IMR-90 (cell line): ENCODE data around the gene ZCCHC14. TPM values are rescaled to one million over a fixed set of nuclear protein-coding genes. Genes with fewer than 3 reads are reported as not detected.
A peak's percentile ranks its signal among the peaks of the same experiment; 100 is the strongest.
"Not testable (repeated sequence)": the region's sequence is repeated elsewhere in the genome, so short reads cannot be mapped to it uniquely, and the experiment has no call there.

Source experiments
- ATAC-seq: fragments of 200-7000 bp; cut with Tn5 transposase; 2 replicates; pipeline ENCODE4 v1.9.1; 2020; ENCODE audit warnings: low read depth, mild to moderate bottlenecking, moderate library complexity
- BruUV-seq: library from RNA; stranded (reverse); fragments of 400-500 nt; replicated peaks from 2 replicates; lab custom pipeline; 2021; lab: Mats Ljungman, UMichigan
- CTCF ChIA-PET: fragments of 300-600 bp; formaldehyde crosslinking; extraction: SDS; loops from one replicate; lab custom pipeline; 2021; ENCODE audit warnings: antibody characterized with exemption; lab: Yijun Ruan, JAX
- POLR2A ChIA-PET: fragments of 300-600 bp; sonication (Branson Sonifier 250); formaldehyde crosslinking; loops from one replicate; lab custom pipeline; 2022; ENCODE audit warnings: antibody characterized with exemption; ENCODE audit not compliant: unreplicated experiment; lab: Charles Lee
- DNase-seq: peaks from one replicate; pipeline ENCODE4 v3.0.0; 2013
- H2AFZ ChIP-seq: replicated peaks from 2 replicates; pipeline ENCODE3; 2013; ENCODE audit warnings: low read length, mild to moderate bottlenecking; ENCODE audit not compliant: poor library complexity
- H2AK5ac ChIP-seq: 2 replicates; pipeline ENCODE4 v1.6.1; 2013; ENCODE audit warnings: low read depth, low read length, inconsistent platforms
- H2AK9ac ChIP-seq: replicated peaks from 2 replicates; pipeline ENCODE3; 2013; ENCODE audit warnings: mild to moderate bottlenecking, low read depth, low read length, moderate library complexity; ENCODE audit not compliant: poor library complexity
- H2BK120ac ChIP-seq: 2 replicates; pipeline ENCODE4 v1.6.1; 2013; ENCODE audit warnings: low read depth, low read length, inconsistent platforms
- H2BK15ac ChIP-seq: 3 replicates; pipeline ENCODE4 v1.6.1; 2013; ENCODE audit warnings: low read depth, low read length, inconsistent platforms
- H2BK20ac ChIP-seq: 2 replicates; pipeline ENCODE4 v1.6.1; 2013; ENCODE audit warnings: low read depth, mild to moderate bottlenecking, inconsistent platforms, low read length, moderate library complexity
- H2BK5ac ChIP-seq: 2 replicates; pipeline ENCODE4 v1.6.1; 2013; ENCODE audit warnings: mild to moderate bottlenecking, low read depth, low read length, inconsistent platforms; ENCODE audit not compliant: poor library complexity, severe bottlenecking
- H3K14ac ChIP-seq: replicated peaks from 2 replicates; pipeline ENCODE4 v1.6.1; 2013; ENCODE audit warnings: low read depth, low read length, inconsistent platforms
- H3K18ac ChIP-seq: 2 replicates; pipeline ENCODE4 v1.6.1; 2013; ENCODE audit warnings: low read depth, low read length, control low read depth
- H3K23ac ChIP-seq: 2 replicates; pipeline ENCODE4 v1.6.1; 2013; ENCODE audit warnings: low read depth, low read length, inconsistent platforms
- H3K27ac ChIP-seq: 2 replicates; pipeline ENCODE4 v1.5.1; 2013; ENCODE audit warnings: mild to moderate bottlenecking, control low read depth, low read length; ENCODE audit not compliant: insufficient read depth
- H3K27me3 ChIP-seq: 2 replicates; pipeline ENCODE4 v1.6.1; 2013; ENCODE audit warnings: low read length; ENCODE audit not compliant: control insufficient read depth, insufficient read depth
- H3K36me3 ChIP-seq: 2 replicates; pipeline ENCODE4 v1.6.1; 2013; ENCODE audit warnings: low read length, mixed read lengths; ENCODE audit not compliant: control insufficient read depth, insufficient read depth
- H3K4ac ChIP-seq: 2 replicates; pipeline ENCODE4 v1.6.1; 2013; ENCODE audit warnings: low read depth, low read length, inconsistent platforms
- H3K4me1 ChIP-seq: 2 replicates; pipeline ENCODE4 v1.6.1; 2013; ENCODE audit warnings: low read length, mixed read lengths; ENCODE audit not compliant: control insufficient read depth, insufficient read depth
- H3K4me2 ChIP-seq: 2 replicates; pipeline ENCODE4 v1.6.1; 2013; ENCODE audit warnings: low read depth, mild to moderate bottlenecking, control low read depth, low read length, moderate library complexity
- H3K4me3 ChIP-seq: 2 replicates; pipeline ENCODE4 v1.5.1; 2013; ENCODE audit warnings: low read depth, mild to moderate bottlenecking, control low read depth, low read length, moderate library complexity; ENCODE audit not compliant: insufficient read depth
- H3K56ac ChIP-seq: 2 replicates; pipeline ENCODE4 v1.6.1; 2013; ENCODE audit warnings: low read length, inconsistent platforms; ENCODE audit not compliant: insufficient read depth; ENCODE audit errors: extremely low read depth
- H3K79me1 ChIP-seq, 2 experiments: 2 replicates each; pipeline ENCODE4 v1.6.1; 2013; ENCODE audit warnings: low read length in 2 of 2, inconsistent platforms in 1 of 2, low read depth in 1 of 2
- H3K9ac ChIP-seq: 2 replicates; pipeline ENCODE4 v1.6.1; 2013; ENCODE audit warnings: low read depth, low read length, control low read depth
- H3K9me1 ChIP-seq: 2 replicates; pipeline ENCODE4 v1.6.1; 2013; ENCODE audit warnings: low read length, inconsistent platforms; ENCODE audit not compliant: insufficient read depth
- H3K9me3 ChIP-seq: 2 replicates; pipeline ENCODE4 v1.6.1; 2013; ENCODE audit warnings: low read length; ENCODE audit not compliant: control insufficient read depth, insufficient read depth
- H4K20me1 ChIP-seq: 2 replicates; pipeline ENCODE4 v1.6.1; 2013; ENCODE audit warnings: low read length, inconsistent platforms; ENCODE audit not compliant: insufficient read depth
- H4K5ac ChIP-seq: 2 replicates; pipeline ENCODE4 v1.6.1; 2013; ENCODE audit warnings: mild to moderate bottlenecking, low read depth, low read length, control low read depth
- H4K8ac ChIP-seq, 2 experiments: 2 replicates each; pipeline ENCODE4 v1.6.1; 2013; ENCODE audit warnings: low read depth in 2 of 2, low read length in 2 of 2, control low read depth in 1 of 2, inconsistent platforms in 1 of 2
- H4K91ac ChIP-seq: 2 replicates; pipeline ENCODE4 v1.6.1; 2013; ENCODE audit warnings: low read depth, low read length, inconsistent platforms; ENCODE audit not compliant: insufficient read depth
- WGBS, 2 experiments: methylation state at CpG; one replicate each; pipeline versions ENCODE4 v1.1.5 to v1.1.7; 2013; ENCODE audit warnings: missing lambda C conversion rate in 2 of 2; ENCODE audit not compliant: insufficient read length in 1 of 2; ENCODE audit errors: extremely low coverage in 2 of 2; 5-methylcytosine and 5-hydroxymethylcytosine counted together
- dilution Hi-C: fragments of 300-500 bp; cut with HindIII; formaldehyde crosslinking; loops from one replicate; pipeline ENCODE4 v1.14.3; 2018; ENCODE audit warnings: low sequenced_read_pairs; ENCODE audit not compliant: unreplicated experiment
- in situ Hi-C: fragments of 300-500 bp; cut with MboI; formaldehyde crosslinking; loops from 3 replicates; pipeline ENCODE4 v1.14.3; 2019; ENCODE audit warnings: low sequenced_read_pairs, inconsistent platforms, mixed read lengths
- intact Hi-C: fragments of 100-400 bp; cut with micrococcal nuclease; formaldehyde crosslinking; loops from 2 replicates; pipeline ENCODE4 v1.10.0; 2022
- polyA plus RNA-seq, 3 experiments: library from polyadenylated mRNA; depleted of rRNA; stranded (reverse); fragments of >200 nt; gene quantifications; 2 replicates each; pipeline ENCODE4 v1.2.3, GENCODE V29; 2012; ENCODE audit warnings: low replicate concordance in 1 of 3
- total RNA-seq: library from RNA; depleted of rRNA; stranded (reverse); fragments of >200 nt; gene quantifications from 2 replicates; pipeline ENCODE4 v1.2.3, GENCODE V29; 2012

ZCCHC14 gene
- total and polyA plus RNA-seq, 2 of the 4 experiments (the other 2 are of a cell fraction): 2.5 to 5.3 TPM

DNA sequence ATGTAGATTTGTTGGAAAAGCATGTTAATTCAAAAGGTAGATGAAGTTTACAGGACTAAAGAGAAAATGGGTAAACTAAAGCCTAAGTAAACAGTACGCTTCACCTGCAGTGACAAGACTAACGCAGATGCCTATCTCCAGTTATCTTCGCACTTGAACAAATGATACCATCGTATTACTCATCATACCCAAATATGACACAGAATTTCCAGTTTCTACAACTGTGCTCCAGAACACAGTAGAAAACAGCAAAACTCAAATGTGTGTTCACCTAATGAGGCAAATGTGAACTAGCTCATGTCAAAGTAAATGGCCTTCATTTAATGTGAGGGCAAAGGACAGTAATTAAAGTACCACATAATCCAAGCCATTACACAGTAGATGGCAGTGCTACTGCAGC is 7.0 kb downstream of the ZCCHC14 start:
- H3K27ac ChIP-seq: not testable (repeated sequence)

More for the DNA sequence above, 7.0 kb downstream of the ZCCHC14 start:
- CTCF ChIA-PET, H3K9ac ChIP-seq, H3K27me3 ChIP-seq, POLR2A ChIA-PET, H2BK5ac ChIP-seq, H3K18ac ChIP-seq, H4K91ac ChIP-seq, H2AFZ ChIP-seq, H3K4ac ChIP-seq, H2BK120ac ChIP-seq, intact Hi-C loops, H4K8ac ChIP-seq, H3K4me2 ChIP-seq, H2BK20ac ChIP-seq, BruUV-seq, ATAC-seq, dilution Hi-C loops, H3K56ac ChIP-seq, H3K4me3 ChIP-seq, H2AK5ac ChIP-seq, H4K5ac ChIP-seq, H3K23ac ChIP-seq, H2BK15ac ChIP-seq, H3K9me3 ChIP-seq, in situ Hi-C loops, H2AK9ac ChIP-seq, DNase-seq, H3K36me3 ChIP-seq: not testable (repeated sequence)
- Histone ChIP-seq H3K14ac (peak overlapping the region; percentile 4; the same call in 1 of the 2 replicates), H3K9me1 (peaks cover 16% of the 10 kb centered on the region), H3K79me1 (peaks cover 35 to 79% of the 10 kb centered on the region in 2 experiments), H3K4me1 (peaks cover 20% of the 10 kb centered on the region), H4K20me1 (peaks cover 75% of the 10 kb centered on the region)
- WGBS, 2 experiments: 82% methylated on average over 2 of the region's 4 CpGs; no CpG with 5 or more reads in 1 of the 2 experiments
